Ovary (tissue), 9 donors: ENCODE measurements around the gene C16orf96. TPM values are rescaled to one million over a fixed set of nuclear protein-coding genes. Genes with fewer than 3 reads are reported as not detected.

Experiments
- DNase-seq, 5 donors: peaks; one replicate each; pipeline ENCODE4 v3.0.0-alpha.2; 2019 to 2020
- H3K27ac ChIP-seq, 2 donors: fragments of 200-600 bp; one replicate each; pipeline versions ENCODE4 v1.5.1 to v1.8.0; 2019 to 2022
- H3K27me3 ChIP-seq: fragments of 200-600 bp; one replicate; pipeline ENCODE4 v1.8.0; 2022
- H3K36me3 ChIP-seq: fragments of 200-600 bp; sonication (generic); one replicate; pipeline ENCODE4 v1.5.1; 2019
- H3K4me1 ChIP-seq: one replicate; pipeline ENCODE4 v1.8.1; 2013; ENCODE audit warnings: mild to moderate bottlenecking, moderate library complexity; ENCODE audit not compliant: insufficient read depth
- H3K4me3 ChIP-seq: fragments of 200-600 bp; sonication (generic); one replicate; pipeline ENCODE4 v1.5.1; 2017
- H3K9me3 ChIP-seq, 2 donors: fragments of 200-600 bp in 1 of 2; sonication (generic) in 1 of 2; one replicate each; pipeline versions ENCODE4 v1.5.1 to v1.8.1; 2013 to 2019; ENCODE audit warnings: mild to moderate bottlenecking in 1 of 2, moderate library complexity in 1 of 2
- CTCF ChIP-seq, 3 donors: fragments of 450-650 bp in 2 of 3; fragments of 200-600 bp in 1 of 3; IDR thresholded peaks; one replicate each; pipeline versions ENCODE4 v1.5.1 to v1.8.0; 2016 to 2022; ENCODE audit warnings: antibody characterized with exemption in 3 of 3, mild to moderate bottlenecking in 1 of 3
- EP300 ChIP-seq: sonication (generic); formaldehyde crosslinking; IDR thresholded peaks from one replicate; pipeline ENCODE4 v1.6.1; 2017; ENCODE audit warnings: antibody characterized with exemption
- POLR2A ChIP-seq: fragments of 450-650 bp; IDR thresholded peaks from one replicate; pipeline ENCODE4 v1.6.1; 2017; ENCODE audit warnings: antibody characterized with exemption, mild to moderate bottlenecking, moderate library complexity
- WGBS, 3 donors: extraction: QIAGEN DNeasy Blood & Tissue Kit in 1 of 3; methylation state at CpG; one replicate each; pipeline versions ENCODE4 v1.1.5 to v1.1.7; 2013 to 2017; 5-methylcytosine and 5-hydroxymethylcytosine counted together
- intact Hi-C, 4 donors: fragments of 100-400 bp; cut with DNase I; formaldehyde crosslinking; loops; one replicate each; pipeline versions ENCODE4 v1.11.0 to v1.15.1; 2022 to 2023
- polyA plus RNA-seq, 2 donors: library from polyadenylated mRNA; stranded (reverse); fragments of 200-250 nt in 1 of 2; fragments of 350-450 nt in 1 of 2; fragmentation: Illumina TruSeq in 1 of 2; extraction: RNeasy Lipid Tissue Mini Kit (QIAGEN cat#74804) in 1 of 2; gene quantifications; one replicate each; pipeline ENCODE4 v1.2.3, GENCODE V29; 2013 to 2014
- total RNA-seq, 7 donors: library from RNA; depleted of rRNA in 2 of 7; stranded (reverse); fragments of >200 nt in 2 of 7; fragmentation: NEBNext Ultra II Directional in 3 of 7; extraction: Animal tissue kit (Norgen Biotek cat#: 25700) in 3 of 7; gene quantifications; one replicate each; pipeline versions ENCODE4 v1.1.0 to v1.2.4, GENCODE V29; 2016 to 2023
- donor health status: DM: no; HTN: no; CAD: no; lungs with moderate emphysema.
- donor health status: DM: no; HTN: no; CAD: no.
- donor health status: Bipolar disorder and iron deficiency.
- donor health status: DM: yes; HTN: yes; CAD: no.
- donor health status: DM: no; HTN: no; CAD: no.
- donor health status: DM: yes; HTN: yes; CAD: no.

C16orf96 gene
- total and polyA plus RNA-seq, 9 donors, result 0.07 to 0.30 (median 0.12) TPM

- H3K9me3 ChIP-seq, result no peaks in the 10 kb centered on the region
- 85 to 88% (median 87%) methylated on average over 9 to 10 of the region's 10 CpGs for WGBS, 3 donors
- intact Hi-C loops, result loop anchor here in 1 of 4 donors (10.0 kb wide), 1 partner anchor 72 kb away; no protein-coding TSS in a partner anchor
- H3K4me1 ChIP-seq, result no peaks in the 10 kb centered on the region
- no peaks in the 10 kb centered on the region for H3K36me3 ChIP-seq
- TF ChIP-seq CTCF (IDR thresholded peaks at IDR 0.05) (no peak), EP300 (no peak), POLR2A (no peak)
- H3K27ac ChIP-seq, result no peak overlapping the region
- no peak overlapping the region for H3K4me3 ChIP-seq
- H3K27me3 ChIP-seq, result no peaks in the 10 kb centered on the region
- DNase-seq, result no peak
These were observed 43.7 kb upstream of the C16orf96 start for GRCh38 chr16:4512473-4512872.

GRCh38 chr16:4513086-4513860 is 42.9 kb upstream of the C16orf96 start:
- DNase-seq, result no peak
- no peaks in the 10 kb centered on the region for H3K4me1 ChIP-seq
- 83 to 90% (median 88%) methylated on average over 19 of the region's 19 CpGs for WGBS, 3 donors
- H3K4me3 ChIP-seq, result no peak overlapping the region
- no peak overlapping the region for H3K27ac ChIP-seq
- H3K36me3 ChIP-seq, result no peaks in the 10 kb centered on the region
- no peaks in the 10 kb centered on the region for H3K27me3 ChIP-seq
- no peaks in the 10 kb centered on the region for H3K9me3 ChIP-seq
- TF ChIP-seq POLR2A (no peak), EP300 (no peak), CTCF (IDR thresholded peaks at IDR 0.05) (no peak)
- intact Hi-C loops, result loop anchor here in 1 of 4 donors (10.0 kb wide), 1 partner anchor 72 kb away; no protein-coding TSS in a partner anchor

- Histone ChIP-seq H3K4me1 (no peaks in the 10 kb centered on the region), H3K9me3 (no peaks in the 10 kb centered on the region), H3K27me3 (no peaks in the 10 kb centered on the region), H3K27ac (no peak overlapping the region), H3K36me3 (no peaks in the 10 kb centered on the region), H3K4me3 (no peak overlapping the region)
- intact Hi-C loops, result loop anchor here in 1 of 4 donors (10.0 kb wide), 1 partner anchor 71 kb away; no protein-coding TSS in a partner anchor
- 90 to 94% (median 91%) methylated on average over 7 of the region's 7 CpGs for WGBS, 3 donors
- DNase-seq, result no peak
- no peak for TF ChIP-seq EP300
- TF ChIP-seq POLR2A, result no peak
- no peak for TF ChIP-seq CTCF (IDR thresholded peaks at IDR 0.05)
These were observed 42.3 kb upstream of the C16orf96 start for GRCh38 chr16:4513881-4514280.

GRCh38 chr16:4514606-4515005 is 41.5 kb upstream of the C16orf96 start:
- TF ChIP-seq CTCF (IDR thresholded peaks at IDR 0.05), result no peak
- TF ChIP-seq EP300, result no peak
- TF ChIP-seq POLR2A, result no peak
- no peaks in the 10 kb centered on the region for H3K4me1 ChIP-seq

More at GRCh38 chr16:4514606-4515005, 41.5 kb upstream of the C16orf96 start:
- H3K4me3 ChIP-seq, result no peak overlapping the region
- H3K9me3 ChIP-seq, result no peaks in the 10 kb centered on the region
- no peak overlapping the region for H3K27ac ChIP-seq
- WGBS, 3 donors, result 43 to 61% (median 54%) methylated on average over 7 of the region's 7 CpGs
- H3K27me3 ChIP-seq, result no peaks in the 10 kb centered on the region
- DNase-seq, result no peak
- intact Hi-C loops, result loop anchor here in 1 of 4 donors (10.0 kb wide), 1 partner anchor 70 kb away; no protein-coding TSS in a partner anchor
- H3K36me3 ChIP-seq, result no peaks in the 10 kb centered on the region
